GM12891 (cell line): ENCODE measurements around the gene SPTBN1.

Source experiments
- POLR2A ChIP-seq: IDR thresholded peaks from 2 replicates; pipeline ENCODE4 v1.6.1; 2011; ENCODE audit warnings: low read depth, low read length, control low read depth
- POLR2AphosphoS5 ChIP-seq: IDR thresholded peaks from 2 replicates; pipeline ENCODE4 v1.6.1; 2011; ENCODE audit warnings: low read depth, low read length, control low read depth
- TAF1 ChIP-seq: IDR thresholded peaks from 2 replicates; pipeline ENCODE4 v1.6.1; 2011; ENCODE audit warnings: low read depth, low read length, control low read depth

GRCh38 chr2:54553775-54554174 lies 97.6 kb downstream of the SPTBN1 start:
- TF ChIP-seq POLR2A (no peak), TAF1 (no peak), POLR2AphosphoS5 (no peak)
